Common myeloid progenitor, CD34-positive (primary cell): Measurements from ENCODE around the gene PAK3.
A peak's percentile ranks its signal among the peaks of the same experiment; 100 is the strongest.

Experiments
- CTCF ChIA-PET: fragments of 350-600 bp; sonication (Branson Sonifier 250); formaldehyde crosslinking; loops from one replicate; lab custom pipeline; 2021; ENCODE audit warnings: antibody characterized with exemption; lab: Charles Lee
- POLR2A ChIA-PET: fragments of 350-600 bp; sonication (Branson Sonifier 250); formaldehyde crosslinking; loops from one replicate; lab custom pipeline; 2021; ENCODE audit warnings: antibody characterized with exemption; lab: Charles Lee
- DNase-seq, 3 donors: peaks; one replicate each; pipeline versions ENCODE4 v3.0.0 to v3.0.0-alpha.2; 2013
- H3K27ac ChIP-seq, 2 experiments: 1 replicate in 1 of 2; 2 replicates in 1 of 2; pipeline ENCODE4 v1.7.0; 2013; ENCODE audit warnings: inconsistent platforms in 2 of 2, low read length in 2 of 2, mild to moderate bottlenecking in 2 of 2, low read depth in 1 of 2, moderate library complexity in 1 of 2; ENCODE audit not compliant: severe bottlenecking in 2 of 2, insufficient read depth in 1 of 2, poor library complexity in 1 of 2
- H3K27me3 ChIP-seq, 5 experiments: replicated peaks in 2 of 5; 1 replicate in 3 of 5; 2 replicates in 2 of 5; pipeline versions ENCODE4 v1.6.1 to v1.7.0; 2013; ENCODE audit warnings: low read length in 4 of 5, mild to moderate bottlenecking in 2 of 5, moderate library complexity in 2 of 5, inconsistent platforms in 1 of 5; ENCODE audit not compliant: insufficient read depth in 5 of 5, control insufficient read depth in 4 of 5
- H3K36me3 ChIP-seq, 4 experiments: 1 replicate in 2 of 4; 2 replicates in 2 of 4; pipeline versions ENCODE4 v1.6.1 to v1.7.0; 2013; ENCODE audit warnings: low read length in 3 of 4, control low read depth in 1 of 4, mild to moderate bottlenecking in 1 of 4; ENCODE audit not compliant: control insufficient read depth in 4 of 4, insufficient read depth in 4 of 4
- H3K4me1 ChIP-seq, 4 experiments: 1 replicate in 3 of 4; 2 replicates in 1 of 4; pipeline versions ENCODE4 v1.6.1 to v1.7.1; 2013; ENCODE audit warnings: low read length in 3 of 4, mild to moderate bottlenecking in 3 of 4, control low read depth in 1 of 4, inconsistent platforms in 1 of 4, moderate library complexity in 1 of 4; ENCODE audit not compliant: control insufficient read depth in 4 of 4, insufficient read depth in 4 of 4; ENCODE audit errors: control extremely low read depth in 1 of 4
- H3K4me3 ChIP-seq, 7 experiments: 1 replicate in 4 of 7; 2 replicates in 3 of 7; pipeline versions ENCODE4 v1.5.1 to v1.7.0; 2013; ENCODE audit warnings: mild to moderate bottlenecking in 7 of 7, low read length in 6 of 7, moderate library complexity in 6 of 7, inconsistent platforms in 2 of 7, low read depth in 2 of 7, control low read depth in 1 of 7; ENCODE audit not compliant: insufficient read depth in 4 of 7, control insufficient read depth in 1 of 7; ENCODE audit errors: extremely low read depth in 1 of 7
- H3K9me3 ChIP-seq, 5 experiments: 1 replicate in 4 of 5; 2 replicates in 1 of 5; pipeline versions ENCODE4 v1.6.1 to v1.7.1; 2013; ENCODE audit warnings: low read length in 4 of 5, mild to moderate bottlenecking in 2 of 5, inconsistent platforms in 1 of 5, low read depth in 1 of 5, moderate library complexity in 1 of 5; ENCODE audit not compliant: control insufficient read depth in 4 of 5, insufficient read depth in 2 of 5; ENCODE audit errors: control extremely low read depth in 1 of 5
- WGBS: methylation state at CpG from one replicate; pipeline ENCODE4 v1.1.5; 2013; ENCODE audit not compliant: insufficient coverage; 5-methylcytosine and 5-hydroxymethylcytosine counted together

PAK3 gene

DNA sequence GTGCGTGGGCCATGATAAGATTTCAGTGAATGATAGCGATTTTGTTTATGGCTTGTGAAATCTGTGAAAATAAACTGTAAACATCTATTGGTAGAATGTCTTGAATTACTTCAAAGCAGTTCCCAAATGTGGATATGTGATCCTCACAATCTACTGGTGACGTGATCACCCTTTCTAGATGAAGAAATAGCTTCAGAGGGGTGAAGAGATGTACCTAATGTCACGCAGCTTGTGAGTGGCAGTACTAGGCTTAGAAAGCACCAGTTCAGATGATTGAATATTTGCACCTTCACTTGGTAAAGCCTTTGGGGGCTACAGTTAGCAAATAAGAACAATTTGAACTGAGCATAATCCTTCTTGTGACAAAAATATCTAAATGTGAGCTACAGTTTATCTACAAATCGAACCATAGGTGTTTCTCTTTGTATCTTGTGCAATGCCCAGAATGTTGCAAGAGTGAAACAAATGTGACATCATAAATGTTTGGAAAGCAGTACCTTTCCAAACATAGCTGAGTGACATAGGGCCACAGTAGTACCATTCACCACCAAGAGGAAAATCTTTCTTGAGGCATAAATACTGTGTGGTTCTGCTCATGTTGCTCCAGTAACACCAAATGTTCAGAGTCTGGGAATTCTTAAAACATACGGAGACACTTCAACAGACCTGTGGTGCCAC, 14.2 kb downstream of the PAK3 start:
- WGBS = 86% methylated on average over 4 of the region's 6 CpGs

DNA sequence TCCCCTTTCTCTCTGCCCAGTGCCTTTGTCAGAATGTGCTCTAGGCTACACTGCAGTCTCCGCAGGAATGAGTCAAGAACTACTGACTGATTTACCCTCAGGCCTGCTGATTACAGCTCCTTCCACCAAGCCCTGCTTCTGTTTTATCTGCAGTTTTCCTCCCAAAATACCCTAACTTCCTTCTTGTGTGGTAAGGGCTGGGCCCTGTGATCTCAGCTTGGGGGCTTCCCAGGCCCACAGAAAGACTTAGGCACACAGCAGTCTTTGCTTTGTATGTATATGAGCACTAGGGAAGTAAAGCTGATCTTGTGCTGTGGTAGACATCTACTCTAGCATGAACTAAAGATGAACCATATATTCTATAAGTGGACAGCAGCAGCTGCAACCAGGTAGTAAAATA, 18.8 kb downstream of the PAK3 start:
- H3K27me3 ChIP-seq = no peaks in the 10 kb centered on the region
- H3K9me3 ChIP-seq = no peaks in the 10 kb centered on the region
- H3K4me1 ChIP-seq = no peaks in the 10 kb centered on the region
- H3K36me3 ChIP-seq = no peaks in the 10 kb centered on the region
- 100% methylated on average over 1 of the region's 1 CpG for WGBS
- no peak for DNase-seq
- H3K27ac ChIP-seq = no peak overlapping the region
- H3K4me3 ChIP-seq = no peak overlapping the region
- POLR2A ChIA-PET = no interaction called here
- CTCF ChIA-PET = interaction anchor here (1.0 kb wide), 1 partner anchor 11 kb away, joined by 3 read pairs; no protein-coding TSS in a partner anchor

More for the DNA sequence above, 14.2 kb downstream of the PAK3 start:
- Histone ChIP-seq H3K27ac (no peak overlapping the region), H3K9me3 (no peaks in the 10 kb centered on the region), H3K27me3 (no peaks in the 10 kb centered on the region), H3K4me3 (no peak overlapping the region), H3K36me3 (no peaks in the 10 kb centered on the region), H3K4me1 (no peaks in the 10 kb centered on the region)
- ChIA-PET CTCF (no interaction called here), POLR2A (no interaction called here)
- no peak for DNase-seq

DNA sequence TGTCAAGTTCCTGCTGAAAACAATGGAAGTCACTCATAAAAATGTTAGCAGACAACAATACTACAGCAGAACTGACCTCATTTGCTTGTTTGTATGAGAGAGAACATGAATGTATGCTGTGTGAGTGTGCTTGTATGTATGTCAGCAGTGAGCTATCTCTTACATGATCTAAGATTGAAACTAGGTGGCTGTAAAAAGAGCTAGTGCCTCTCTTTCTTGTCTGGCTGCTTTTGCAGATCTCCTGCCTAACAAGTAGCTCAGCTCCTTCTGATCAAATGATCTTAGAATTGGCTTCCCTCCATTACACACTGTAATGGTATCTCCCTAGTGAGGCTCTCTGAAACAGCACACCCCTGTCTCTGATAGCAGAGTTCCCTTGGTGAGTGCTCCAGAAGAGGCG, 20.7 kb downstream of the PAK3 start:
- 81% methylated on average over 1 of the region's 1 CpG for WGBS
- H3K9me3 ChIP-seq = no peaks in the 10 kb centered on the region
- no peaks in the 10 kb centered on the region for H3K4me1 ChIP-seq
- H3K27me3 ChIP-seq = peaks cover 0 to 2% (median 0%) of the 10 kb centered on the region in 5 experiments
- no peak overlapping the region for H3K27ac ChIP-seq
- ChIA-PET POLR2A (no interaction called here), CTCF (interaction anchor here (1.1 to 1.3 kb wide), 2 partner anchors 16 to 18 kb away, joined by 3 to 4 read pairs; no protein-coding TSS in a partner anchor)
- no peak overlapping the region for H3K4me3 ChIP-seq
- H3K36me3 ChIP-seq = no peaks in the 10 kb centered on the region
- DNase-seq = no peak

- H3K36me3 ChIP-seq = no peaks in the 10 kb centered on the region
- H3K27ac ChIP-seq = no peak overlapping the region
- no CpG with 5 or more reads among the region's 2 CpGs for WGBS
- H3K27me3 ChIP-seq = peaks cover 0 to 2% (median 0%) of the 10 kb centered on the region in 5 experiments
- ChIA-PET POLR2A (no interaction called here), CTCF (interaction anchor here (1.2 kb wide), 1 partner anchor 21 kb away, joined by 3 read pairs; no protein-coding TSS in a partner anchor)
- no peak overlapping the region for H3K4me3 ChIP-seq
- H3K9me3 ChIP-seq = no peaks in the 10 kb centered on the region
- DNase-seq = no peak
- no peaks in the 10 kb centered on the region for H3K4me1 ChIP-seq
These were observed 23.4 kb downstream of the PAK3 start for GRCh38 chrX:111119341-111119740.

DNA sequence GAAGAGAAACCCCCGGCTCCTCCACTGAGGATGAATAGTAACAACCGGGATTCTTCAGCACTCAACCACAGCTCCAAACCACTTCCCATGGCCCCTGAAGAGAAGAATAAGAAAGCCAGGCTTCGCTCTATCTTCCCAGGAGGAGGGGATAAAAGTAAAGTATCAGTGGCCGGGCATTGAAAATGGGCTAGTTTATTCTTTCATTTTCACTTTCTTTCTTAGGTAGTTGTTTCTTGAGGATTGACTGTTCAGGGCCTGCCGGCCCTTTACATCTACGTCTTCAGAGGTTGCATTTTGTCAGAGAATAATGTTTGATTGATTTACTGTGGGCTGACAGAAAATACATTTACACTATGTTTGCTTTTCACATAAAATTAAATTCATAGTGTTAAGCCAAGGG, 27.1 kb downstream of the PAK3 start:
- Histone ChIP-seq H3K27me3 (peaks cover 0 to 3% (median 0%) of the 10 kb centered on the region in 5 experiments), H3K4me1 (no peaks in the 10 kb centered on the region), H3K9me3 (no peaks in the 10 kb centered on the region), H3K4me3 (peak overlapping the region in 2 of 7 experiments; percentile 33 to 69), H3K36me3 (no peaks in the 10 kb centered on the region), H3K27ac (no peak overlapping the region)
- POLR2A ChIA-PET = no interaction called here
- CTCF ChIA-PET = no interaction called here
- no CpG with 5 or more reads among the region's 6 CpGs for WGBS
- no peak for DNase-seq

DNA sequence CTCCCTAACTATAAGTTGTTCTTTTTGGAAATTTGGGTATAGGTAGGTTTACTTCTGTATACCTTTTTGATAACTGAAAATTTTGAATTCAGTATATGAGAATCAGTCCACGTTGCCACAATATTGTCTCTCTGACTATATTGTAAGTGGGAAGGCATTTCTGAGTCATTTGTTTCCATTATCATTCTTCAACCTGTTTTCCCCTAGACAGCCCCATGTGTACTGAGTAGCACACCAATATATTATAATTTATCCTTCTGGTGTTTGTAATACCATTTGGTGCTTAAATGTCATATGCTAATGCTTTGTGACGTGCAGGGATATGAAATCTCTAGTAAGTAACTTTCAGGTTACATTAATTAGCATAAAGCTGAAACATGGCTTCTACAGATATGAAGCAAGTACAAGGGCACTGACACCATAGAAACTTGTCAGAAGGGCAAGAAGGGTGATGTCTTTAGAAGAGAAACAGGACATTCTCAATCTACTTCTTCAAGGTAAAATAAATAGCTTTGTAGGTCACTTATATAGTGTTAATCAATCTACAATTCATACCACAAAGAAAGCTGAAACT, 27.7 kb downstream of the PAK3 start:
- no peak overlapping the region for H3K27ac ChIP-seq
- DNase-seq = no peak
- WGBS = no CpG with 5 or more reads among the region's 2 CpGs
- CTCF ChIA-PET = no interaction called here
- no peak overlapping the region for H3K4me3 ChIP-seq
- no peaks in the 10 kb centered on the region for H3K36me3 ChIP-seq
- H3K4me1 ChIP-seq = no peaks in the 10 kb centered on the region
- POLR2A ChIA-PET = no interaction called here
- H3K27me3 ChIP-seq = peaks cover 0 to 3% (median 0%) of the 10 kb centered on the region in 5 experiments
- no peaks in the 10 kb centered on the region for H3K9me3 ChIP-seq

GRCh38 chrX:111124418-111124817, 28.4 kb downstream of the PAK3 start:
- ChIA-PET POLR2A (no interaction called here), CTCF (no interaction called here)
- no peak overlapping the region for H3K4me3 ChIP-seq
- no peak for DNase-seq
- peaks cover 0 to 4% (median 0%) of the 10 kb centered on the region in 5 experiments for H3K27me3 ChIP-seq
- no peaks in the 10 kb centered on the region for H3K9me3 ChIP-seq
- H3K4me1 ChIP-seq = no peaks in the 10 kb centered on the region
- H3K27ac ChIP-seq = no peak overlapping the region
- H3K36me3 ChIP-seq = no peaks in the 10 kb centered on the region
- WGBS = 57% methylated on average over 2 of the region's 2 CpGs
